Stimulated activated CD8-positive, alpha-beta memory T cell treated with anti-CD3 and anti-CD28 coated beads, Interleukin-15, amount 100 ng/mL, for 4 hours (primary cell): ENCODE measurements around the gene DAPK2.
"Not testable (repeated sequence)": the region's sequence is repeated elsewhere in the genome, so short reads cannot be mapped to it uniquely, and the experiment has no call there.

ENCODE experiments used
- DNase-seq, 2 donors: peaks; one replicate each; pipeline ENCODE4 v3.0.0-alpha.2; 2020; ENCODE audit warnings: low read depth in 2 of 2

Gene DAPK2

DNA sequence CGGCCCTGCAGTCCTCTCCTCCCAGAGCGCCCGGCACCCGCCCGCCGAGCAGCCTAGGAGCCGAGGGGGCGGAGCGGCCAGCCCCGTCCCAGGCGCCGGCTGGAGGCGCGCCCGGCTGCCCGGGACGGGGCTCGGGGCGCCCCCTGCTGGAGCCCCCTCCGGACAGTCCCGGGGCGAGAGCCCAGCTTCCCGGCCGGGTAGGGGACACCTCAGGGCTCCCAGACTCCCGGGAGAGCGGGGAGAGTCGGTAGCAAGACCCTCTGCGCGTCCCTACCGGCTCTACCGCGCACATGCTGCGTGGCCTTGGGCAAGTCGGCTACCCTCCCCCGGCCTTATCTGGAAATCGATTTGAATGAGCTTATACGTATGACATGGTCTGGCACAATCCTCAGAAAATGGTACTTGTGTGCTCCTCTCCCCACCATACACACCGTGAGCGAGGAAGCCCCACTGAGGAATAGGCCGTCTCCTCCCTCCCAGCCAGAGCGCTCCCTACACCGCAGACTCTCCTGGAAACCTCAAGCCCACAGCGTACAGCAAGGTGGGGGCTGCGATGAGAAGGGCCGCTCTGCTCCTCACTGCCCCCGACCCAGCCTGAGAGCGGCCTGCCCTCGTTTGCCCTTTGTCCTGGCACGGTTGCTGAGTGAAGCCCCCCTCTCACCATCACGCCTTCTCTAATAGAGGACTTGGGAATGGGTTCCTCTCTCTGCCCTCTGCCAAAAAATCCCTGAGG lies at the start of gene DAPK2:
DAPK2 (minus strand) TSS at position 65 of the 733 bp plus-strand sequence. CDS start 6,224 bp downstream, outside the sequence.
- DNase-seq: peak; percentile 19 to 48

DNA sequence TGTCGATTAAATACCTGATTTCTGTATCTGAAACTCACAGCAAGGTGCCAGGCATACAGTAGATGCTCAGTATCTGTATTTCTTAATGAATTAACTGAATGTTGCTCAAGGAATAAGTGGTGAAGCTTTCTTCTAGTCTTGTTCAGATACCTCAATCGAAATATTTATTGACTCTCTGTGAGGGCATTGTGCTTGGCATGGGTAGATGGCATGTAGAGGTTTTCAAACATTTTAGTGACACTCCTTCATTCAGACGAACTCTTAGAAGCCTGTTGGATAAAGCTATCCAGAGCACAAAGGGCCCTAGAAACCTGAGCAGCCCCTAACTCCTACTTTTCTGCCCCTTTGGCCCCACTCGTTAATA lies 49.1 kb upstream of the DAPK2 start:
- no peak for DNase-seq

DNA sequence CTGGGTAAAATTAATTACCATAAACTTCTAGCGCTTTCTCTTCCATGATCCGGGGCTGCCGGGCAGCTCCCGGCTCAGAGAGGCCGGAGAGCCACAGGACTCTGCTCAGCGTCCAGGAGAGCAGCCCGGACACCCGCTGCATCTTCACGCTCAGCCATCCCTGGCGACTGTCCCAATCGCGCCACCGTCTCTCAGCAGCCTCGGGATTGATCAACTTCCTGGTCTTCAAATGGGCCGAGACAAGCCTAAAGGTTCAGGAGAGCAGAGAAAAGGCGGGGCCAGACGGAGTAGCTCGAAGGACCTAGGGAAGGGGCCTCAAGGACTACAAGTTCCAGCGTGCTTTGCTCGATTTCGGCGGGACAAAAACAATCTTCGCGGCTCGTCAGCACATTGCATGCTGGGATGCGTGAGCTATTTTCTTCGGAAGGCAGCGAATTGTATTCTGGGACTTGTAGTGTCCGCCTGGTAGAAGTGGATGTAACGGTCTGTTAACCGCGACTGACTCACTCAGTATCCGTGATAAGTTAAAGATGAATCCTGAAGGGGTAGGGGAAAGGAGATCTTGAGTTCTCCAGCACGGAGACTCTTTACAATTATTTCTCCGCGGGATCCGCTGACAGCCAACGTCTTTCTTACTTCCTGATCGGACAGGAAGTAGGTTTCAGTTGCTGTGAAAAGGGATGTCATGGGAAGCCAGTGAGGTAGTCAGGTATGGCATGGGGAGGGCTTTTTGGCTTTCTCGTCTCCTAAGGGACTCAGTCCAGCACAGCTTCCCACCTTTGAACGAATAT lies 47.5 kb upstream of the DAPK2 start, which contains the start of gene CIAO2A:
CIAO2A (minus strand) TSS at position 212 of the 791 bp plus-strand sequence; CDS start at position 142, 70 bp downstream.
- DNase-seq: peak; percentile 78 to 91

DNA sequence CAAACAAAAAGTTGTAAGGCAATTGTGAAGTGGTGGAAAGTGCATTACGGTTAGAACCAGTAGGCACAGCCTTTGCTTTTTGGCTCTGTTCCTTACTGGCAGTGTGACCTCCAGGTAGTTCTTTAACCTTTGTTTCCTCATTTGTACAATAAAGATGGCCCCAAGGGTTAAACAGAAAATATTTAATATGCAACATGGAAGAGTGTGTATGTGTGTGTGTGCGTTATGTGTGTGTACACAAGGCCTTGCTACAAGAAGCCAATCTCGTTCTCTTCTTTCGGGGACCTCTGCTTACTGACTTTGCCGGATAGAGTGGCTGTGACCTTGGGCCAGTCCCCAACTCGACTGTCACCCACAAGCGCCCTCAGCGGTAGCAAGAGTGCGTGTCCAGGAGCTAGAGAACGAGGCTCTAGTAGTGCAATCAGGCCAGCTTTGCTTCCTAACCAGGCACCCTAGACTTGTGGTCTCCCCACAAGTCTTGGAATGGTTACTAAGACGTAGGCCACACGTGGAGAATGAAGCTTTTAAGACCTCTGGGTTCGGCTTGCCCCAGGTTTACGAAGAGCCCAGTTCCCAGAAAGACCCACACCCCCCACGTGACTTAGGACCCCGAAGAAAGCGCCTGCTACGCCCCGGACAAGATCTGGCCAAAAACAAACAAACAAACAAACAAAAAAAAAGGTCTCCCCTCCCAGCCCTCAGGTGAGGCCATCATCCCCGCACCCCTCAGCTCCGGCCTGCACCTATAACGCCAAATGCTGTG lies 46.8 kb upstream of the DAPK2 start:
- no peak for DNase-seq

DNA sequence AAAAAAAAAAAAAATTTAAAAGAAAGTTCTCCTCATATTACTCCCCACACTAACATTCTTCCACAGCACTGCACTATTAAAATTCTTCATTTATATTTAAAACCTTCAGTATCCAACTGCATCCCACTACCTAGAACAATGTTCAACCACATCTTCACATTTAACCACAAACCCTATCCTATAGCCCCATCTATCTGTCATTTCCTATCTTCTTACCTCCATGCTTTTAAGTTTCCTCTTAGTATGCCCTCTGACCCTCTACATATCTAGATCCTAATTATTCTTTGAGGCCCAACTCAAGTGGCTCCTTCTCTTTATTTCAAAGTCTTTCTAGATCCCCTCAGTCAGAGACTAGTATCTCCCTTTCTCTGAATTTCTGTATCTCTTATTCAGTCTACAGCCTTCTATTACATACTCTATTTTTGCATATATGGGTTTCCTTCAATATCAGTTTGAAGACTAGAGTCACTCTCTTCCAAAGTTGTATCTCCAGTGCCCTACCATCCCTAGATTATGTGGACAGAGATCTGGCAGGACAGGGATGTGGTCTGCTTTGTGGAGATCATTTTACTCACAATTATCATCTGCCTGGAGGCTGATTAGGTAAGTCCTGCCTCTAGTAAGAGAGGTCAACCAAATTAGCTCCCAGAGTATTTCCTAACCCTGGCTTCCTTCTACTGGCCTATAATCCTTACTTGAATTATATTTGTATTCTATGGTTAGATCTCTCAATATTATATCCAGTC lies 46.0 kb upstream of the DAPK2 start:
- no peak for DNase-seq

DNA sequence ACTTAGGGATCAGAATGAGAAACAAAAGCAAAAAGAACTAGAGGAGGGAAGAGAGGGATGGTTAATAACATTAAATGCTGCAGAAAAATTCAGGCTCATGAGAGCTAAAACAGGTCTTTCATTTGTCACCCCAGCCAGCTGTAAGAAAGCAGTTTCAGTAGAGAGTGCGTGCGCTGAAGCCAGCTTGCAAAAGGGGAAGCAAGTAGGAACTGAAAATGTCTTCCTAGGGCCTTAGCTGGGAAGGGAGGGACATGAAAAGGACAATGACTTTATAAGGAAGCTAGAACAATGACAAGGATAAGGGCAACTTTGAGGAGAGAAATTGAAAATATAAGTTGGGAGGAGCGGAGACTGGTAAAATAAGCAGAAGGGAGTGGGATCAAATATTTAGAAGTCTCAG lies 44.2 kb upstream of the DAPK2 start:
- DNase-seq: no peak

DNA sequence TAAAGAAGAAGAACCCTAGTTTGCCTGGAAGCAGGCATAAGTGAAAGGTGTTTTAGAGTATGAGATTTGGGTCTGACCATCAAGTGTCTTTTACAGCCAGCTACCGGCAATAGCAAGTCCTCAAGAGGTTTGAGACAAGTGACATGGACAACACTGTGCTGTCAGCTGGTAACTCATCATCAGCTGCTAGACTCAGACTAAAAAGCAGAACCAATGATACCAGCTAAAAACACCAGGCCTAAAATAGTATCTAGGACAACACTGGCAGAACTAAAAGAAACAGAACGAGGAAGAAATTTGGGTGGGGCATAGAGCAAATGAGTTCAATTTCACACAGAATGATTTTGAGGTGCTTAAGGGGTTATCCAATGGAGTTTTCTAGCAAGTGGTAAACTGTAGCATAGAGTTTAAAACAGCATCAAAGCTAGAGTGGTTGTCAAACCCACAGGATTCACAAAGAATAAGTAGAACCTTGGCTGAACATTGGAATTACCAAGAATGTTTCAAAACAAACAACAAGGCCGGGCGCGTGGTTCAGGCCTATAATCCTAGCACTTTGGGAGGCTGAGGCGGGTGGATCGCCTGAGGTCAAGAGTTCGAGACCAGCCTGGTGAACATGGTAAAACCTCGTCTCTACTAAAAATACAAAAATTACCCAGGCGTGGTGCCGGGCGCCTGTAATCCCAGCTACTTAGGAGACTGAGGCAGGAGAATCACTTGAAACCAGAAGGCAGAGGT lies 43.4 kb upstream of the DAPK2 start:
- DNase-seq: no peak

DNA sequence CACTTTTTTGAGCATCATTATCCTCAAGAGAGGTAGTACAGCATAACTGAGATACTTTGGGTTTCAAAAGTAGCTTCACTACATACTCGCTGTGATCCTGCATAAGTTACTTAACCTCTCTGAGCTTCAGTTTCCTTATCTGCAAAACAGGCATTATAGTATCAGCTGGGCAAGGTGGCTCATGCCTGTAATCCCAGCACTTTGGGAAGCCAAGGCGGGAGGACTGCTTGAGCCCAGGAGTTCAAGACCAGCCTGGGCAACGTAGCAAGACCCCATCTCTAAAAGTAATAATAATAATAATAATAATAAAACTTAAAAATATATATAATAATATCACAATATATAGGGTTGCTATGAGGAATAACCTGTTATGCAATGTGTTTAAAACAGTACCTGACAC lies 36.5 kb upstream of the DAPK2 start:
- DNase-seq: no peak

DNA sequence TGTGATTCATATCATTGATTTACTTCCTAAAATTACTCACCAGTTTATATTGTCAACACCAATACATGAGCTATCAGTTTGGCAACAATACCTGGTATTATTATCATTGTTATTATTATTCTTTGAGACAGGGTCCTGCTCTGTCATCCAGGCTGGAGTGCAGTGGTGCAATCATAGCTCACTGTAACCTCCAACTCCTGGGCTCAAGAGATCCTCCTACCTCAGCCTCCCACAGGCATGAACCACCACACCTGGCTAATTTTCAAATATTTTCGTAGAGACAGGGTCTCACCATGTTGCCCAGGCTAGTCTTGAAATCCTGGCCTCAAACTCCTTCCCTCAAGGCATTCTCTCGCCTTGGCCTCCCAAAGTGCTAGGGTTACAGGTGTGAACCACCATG lies 27.2 kb upstream of the DAPK2 start:
- not testable (repeated sequence) for DNase-seq

DNA sequence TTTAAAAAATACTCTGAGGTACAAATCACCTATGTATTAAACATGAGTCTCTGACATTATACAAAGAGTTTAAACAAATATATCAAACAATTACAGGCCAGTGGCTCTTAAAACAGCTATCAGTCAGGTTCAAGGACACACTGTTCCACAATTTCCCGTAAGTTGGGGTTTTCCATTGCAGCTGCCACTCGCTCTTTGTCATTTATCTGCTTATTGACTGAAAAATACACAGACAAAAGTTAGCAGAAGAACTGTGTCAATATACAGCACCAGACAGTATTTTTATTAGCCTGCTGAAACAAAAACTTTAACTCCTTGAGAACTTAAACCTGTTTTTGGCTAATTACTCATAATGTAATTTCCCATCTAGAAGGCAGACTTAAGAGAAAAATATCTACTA lies 26.5 kb upstream of the DAPK2 start:
- no peak for DNase-seq

DNA sequence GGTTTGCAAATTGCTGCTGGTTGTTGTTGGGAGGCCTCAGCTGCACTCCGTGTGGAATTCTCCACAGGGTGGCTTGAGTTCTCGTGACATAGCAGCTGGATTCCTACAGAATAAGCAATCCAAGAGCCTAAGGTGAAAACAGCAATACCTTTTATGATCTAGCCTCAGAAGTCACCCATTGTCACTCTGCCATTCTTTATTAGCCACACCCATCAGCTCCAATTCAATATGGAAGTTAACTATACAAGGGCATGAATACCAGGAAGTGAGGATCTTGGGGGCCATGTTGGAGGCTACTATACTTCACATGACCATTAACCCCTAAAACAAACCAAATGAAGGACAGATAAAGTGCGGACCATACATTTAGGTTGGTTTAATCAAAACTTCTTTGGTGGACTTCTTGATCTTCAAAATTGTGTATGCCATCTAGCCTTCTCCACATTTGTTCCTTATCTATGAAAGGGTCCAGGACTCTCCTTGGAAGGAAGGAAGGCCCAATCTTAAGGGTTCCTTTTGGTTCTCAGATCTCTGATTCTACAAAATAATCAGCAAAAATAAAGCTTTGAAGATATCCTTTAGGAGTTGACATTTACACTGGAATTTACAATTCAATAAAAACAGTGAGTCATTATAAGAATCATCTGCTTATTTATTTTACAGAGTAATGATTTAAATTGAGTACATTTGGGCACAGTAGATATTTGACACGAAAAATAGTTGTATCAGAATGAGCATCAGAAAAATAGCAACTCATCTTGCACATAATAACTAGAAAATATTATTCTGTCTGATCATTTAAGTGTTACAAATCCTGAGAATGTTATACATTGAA lies 25.9 kb upstream of the DAPK2 start:
- DNase-seq: no peak

DNA sequence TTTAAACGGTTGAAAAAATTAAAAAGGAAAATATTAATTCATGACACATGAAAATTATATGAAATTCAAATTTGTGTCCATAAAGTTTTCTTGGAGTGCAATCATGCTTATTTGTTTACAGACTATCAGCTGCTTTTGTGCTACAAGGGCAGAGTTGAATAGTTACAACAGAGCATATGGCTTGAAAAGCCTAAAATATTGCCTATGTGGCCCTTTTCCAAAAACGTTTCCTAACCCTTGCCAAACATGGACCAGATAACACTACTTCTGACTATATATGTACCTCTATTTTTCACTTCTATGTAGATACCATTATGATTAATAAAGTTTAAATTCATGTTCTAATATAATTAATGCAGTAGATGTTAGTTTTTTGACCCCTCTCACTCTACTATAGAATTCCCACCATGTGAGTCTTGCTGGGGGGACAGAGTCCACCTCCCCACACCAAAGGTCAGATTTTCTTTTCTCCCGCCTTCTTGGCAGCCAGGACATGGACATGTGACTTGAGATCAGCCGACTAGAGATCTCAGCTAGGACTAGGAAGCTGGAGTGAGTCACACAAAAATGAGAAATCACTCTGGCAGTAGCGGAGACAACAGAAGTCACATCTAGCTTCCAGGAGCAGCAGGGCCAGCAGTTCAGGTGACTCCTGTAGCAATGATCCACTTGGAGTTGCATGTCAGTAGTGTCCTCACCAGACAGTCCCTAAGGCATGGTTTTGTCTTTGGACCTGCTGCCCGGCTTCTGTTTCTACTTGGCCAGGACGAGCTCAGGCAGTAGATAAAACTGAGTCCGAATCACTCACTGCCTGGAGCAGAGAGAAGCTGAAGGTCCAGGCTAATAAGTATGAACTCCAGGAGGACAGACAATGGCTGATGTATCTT lies 24.9 kb upstream of the DAPK2 start:
- DNase-seq: no peak

DNA sequence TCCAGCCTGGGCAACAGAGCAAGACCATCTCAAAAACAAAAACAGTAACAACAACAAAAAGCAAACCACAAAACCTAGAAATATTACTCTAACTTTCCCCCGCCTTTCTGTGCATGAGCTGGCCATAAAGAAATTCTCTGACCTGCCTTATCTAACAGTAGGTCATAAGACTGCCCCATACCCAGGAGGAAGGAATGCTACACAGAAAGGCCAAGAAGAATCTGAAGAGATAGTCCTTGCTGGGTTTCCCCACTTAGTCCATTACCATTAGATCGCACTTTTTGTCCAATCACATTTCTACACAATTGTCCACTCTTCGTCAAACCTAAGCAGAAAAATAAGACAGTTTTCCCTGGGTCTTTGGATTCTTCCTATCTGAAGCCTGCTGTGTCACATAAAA lies 23.8 kb upstream of the DAPK2 start:
- DNase-seq: no peak

DNA sequence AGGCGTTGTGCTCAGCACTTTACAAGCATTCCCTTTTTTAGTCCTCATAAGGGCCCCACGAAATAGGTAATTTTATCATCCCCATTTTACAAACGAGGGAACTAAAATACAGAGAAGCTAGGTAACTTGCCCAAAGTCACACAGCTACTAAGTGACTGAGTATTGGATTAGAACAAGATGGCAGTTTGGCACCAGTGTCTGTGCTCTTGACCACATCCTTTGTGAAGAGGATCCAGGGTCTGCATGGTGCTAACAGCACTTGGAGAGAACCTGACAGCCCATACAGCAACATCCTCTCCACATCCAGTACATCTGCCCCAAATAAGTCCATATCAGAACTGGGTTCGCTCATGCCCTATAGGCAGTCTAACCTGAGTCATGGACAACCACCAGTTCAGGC lies 21.8 kb upstream of the DAPK2 start:
- no peak for DNase-seq

DNA sequence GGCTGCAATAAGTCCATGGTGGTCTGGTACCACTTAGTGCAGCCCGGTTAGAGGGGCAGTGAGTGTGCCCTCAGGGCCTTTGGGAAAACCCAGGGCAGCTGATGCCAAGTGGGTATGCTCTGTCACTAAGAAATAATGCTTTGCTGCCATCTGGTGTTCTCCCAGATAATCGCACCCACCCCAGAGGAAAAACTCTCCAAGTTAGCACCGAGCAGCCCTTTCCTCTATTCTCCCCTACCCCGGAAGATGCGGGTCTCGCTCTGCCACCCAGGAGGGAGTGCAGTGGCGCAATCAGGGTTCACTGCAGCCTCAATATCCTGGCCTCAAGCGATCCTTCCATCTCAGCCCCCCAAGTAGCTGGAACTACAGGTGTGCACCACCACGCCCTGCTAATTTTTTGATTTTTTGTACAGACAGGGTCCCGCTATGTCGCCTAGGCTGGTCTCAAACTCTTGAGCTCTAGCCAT lies 21.3 kb upstream of the DAPK2 start:
- DNase-seq: peak; percentile 27 to 42

DNA sequence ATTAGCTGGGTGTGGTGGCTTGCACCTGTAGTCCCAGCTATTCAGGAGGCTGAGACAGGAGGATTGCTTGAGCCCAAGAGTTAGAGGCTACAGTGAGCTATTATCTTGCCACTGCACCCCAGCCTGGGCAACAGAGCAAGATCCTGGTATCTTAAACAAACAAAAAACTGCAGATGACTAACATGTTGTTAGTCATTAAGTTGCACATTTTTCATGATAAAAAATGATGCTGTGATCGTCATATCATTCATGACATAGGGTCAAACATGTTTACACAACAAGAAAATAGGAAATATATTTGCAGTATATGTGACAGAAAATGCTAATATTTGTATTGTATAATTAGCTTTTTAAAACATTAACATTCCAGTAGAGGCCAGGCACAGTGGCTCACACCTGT lies 20.2 kb upstream of the DAPK2 start:
- DNase-seq: no peak

DNA sequence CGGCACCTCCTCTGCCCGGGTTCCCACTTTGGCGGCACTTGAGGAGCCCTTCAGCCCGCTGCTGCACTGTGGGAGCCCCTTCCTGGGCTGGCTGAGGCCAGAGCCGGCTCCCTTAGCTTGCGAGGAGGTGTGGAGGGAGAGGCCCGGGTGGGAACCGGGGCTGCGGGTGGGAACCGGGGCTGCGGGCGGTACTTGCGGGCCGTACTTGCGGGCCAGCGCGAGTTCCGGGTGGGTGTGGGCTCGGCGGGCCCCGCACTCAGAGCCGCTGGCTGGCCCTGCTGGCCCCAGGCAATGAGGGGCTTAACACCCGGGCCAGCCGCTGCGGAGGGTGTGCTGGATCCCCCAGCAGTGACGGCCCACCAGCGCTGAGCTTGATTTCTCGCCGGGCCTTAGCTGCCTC lies 14.4 kb upstream of the DAPK2 start:
- DNase-seq: no peak

DNA sequence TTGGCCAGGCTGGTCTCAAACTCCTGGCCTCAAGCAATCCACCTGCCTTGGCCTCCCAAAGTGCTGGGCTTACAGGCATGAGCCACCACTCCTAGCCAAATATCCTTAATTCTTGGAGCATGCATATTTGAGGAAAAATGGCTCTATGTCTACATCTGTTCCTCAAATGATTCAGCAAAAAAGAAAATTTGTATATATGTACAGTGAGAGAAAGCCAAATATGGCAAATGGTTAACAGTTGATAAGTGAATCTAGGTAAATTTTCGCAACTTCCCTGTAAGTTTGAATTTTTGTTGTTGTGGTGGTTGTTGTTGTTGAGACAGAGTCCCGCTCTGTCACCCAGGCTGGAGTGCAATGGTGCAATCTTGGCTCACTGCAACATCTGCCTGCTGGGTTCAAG lies 12.8 kb upstream of the DAPK2 start:
- DNase-seq: not testable (repeated sequence)

DNA sequence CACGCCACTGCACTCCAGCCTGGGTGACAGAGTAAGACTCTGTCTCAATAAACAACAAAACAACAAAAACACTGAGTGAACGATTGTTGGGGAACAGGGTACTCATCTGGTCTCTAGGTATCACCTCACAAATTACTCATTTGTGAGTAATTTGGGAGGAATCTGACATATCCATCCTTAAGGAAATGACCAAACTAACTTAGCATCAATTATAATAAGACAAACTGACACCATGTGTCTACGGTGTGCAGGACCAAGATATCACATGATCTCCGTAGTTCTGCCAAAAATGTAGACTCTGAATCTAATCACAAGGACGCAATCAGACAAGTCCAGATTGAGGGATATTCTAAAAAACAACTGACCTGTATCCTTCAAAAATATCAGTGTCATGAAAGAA lies 12.0 kb upstream of the DAPK2 start:
- DNase-seq: no peak
